ENCODE data around the gene TMEM234. TPM values are rescaled to one million over a fixed set of nuclear protein-coding genes. Genes with fewer than 3 reads are reported as not detected.

TMEM234 gene
- total and polyA plus RNA-seq, 2 of the 8 experiments (the other 6 are each of a cell fraction or from before 2014, with no cell fraction given) = 8.7 to 8.9 TPM

- H3K9me3 ChIP-seq (ENCODE audit: insufficient read depth in 2 of 2, low read depth in 1 of 2, low read length in 1 of 2) = no peaks in the 10 kb centered on the region
- H3K79me2 ChIP-seq (ENCODE audit: control insufficient read depth in 1 of 2, insufficient read depth in 2 of 2, low read length in 2 of 2) = no peaks in the 10 kb centered on the region
- POLR2A ChIA-PET (ENCODE audit: partially characterized antibody) = interaction anchor here (1.1 to 21.3 kb wide), 5 partner anchors 11 to 167 kb away, joined by 3 to 332 read pairs (median 19); partner anchors contain the start of genes DCDC2B, FAM229A, IQCC and MARCKSL1
- H2BK15ac ChIP-seq (ENCODE audit: low read length) = no peak overlapping the region
- peaks cover 10 to 12% of the 10 kb centered on the region in 2 experiments for H4K20me1 ChIP-seq (replicated peaks in 1 of 2; ENCODE audit: control insufficient read depth in 1 of 2, insufficient read depth in 2 of 2, low read length in 2 of 2)
- H2BK20ac ChIP-seq (ENCODE audit: low read length) = no peak overlapping the region
- CTCF ChIA-PET (ENCODE audit: partially characterized antibody) = interaction anchor here (1.4 kb wide), 1 partner anchor 11 kb away, joined by 3 read pairs; no protein-coding TSS in a partner anchor
- H3K4me1 ChIP-seq (replicated peaks in 1 of 4; ENCODE audit: control insufficient read depth in 3 of 4, insufficient read depth in 4 of 4, low read length in 3 of 4) = peaks cover 10 to 17% (median 12%) of the 10 kb centered on the region in 4 experiments
- H3K4ac ChIP-seq (replicated peaks; ENCODE audit: insufficient read length, low read depth, low read length) = no peak overlapping the region
- no peak overlapping the region for H3K18ac ChIP-seq (ENCODE audit: extremely low read depth, low read length)
- H3K4me2 ChIP-seq (ENCODE audit: insufficient read depth in 1 of 2, low read depth in 2 of 2, low read length in 2 of 2) = no peak overlapping the region
- no peak overlapping the region for H3K56ac ChIP-seq (replicated peaks; ENCODE audit: insufficient read length, low read depth, low read length)
- H2AFZ ChIP-seq (ENCODE audit: low read length) = no peak overlapping the region
- FAIRE-seq (no peak), DNase-seq (ENCODE audit: low read depth in 1 of 2, low spot score in 2 of 2) (no peak)
- TF ChIP-seq EP300 (IDR thresholded peaks at IDR 0.05; ENCODE audit: borderline replicate concordance in 1 of 2, low read depth in 2 of 2, low read length in 2 of 2) (no peak), RAD21 (IDR thresholded peaks at IDR 0.05 in 1 of 2, conservative IDR thresholded peaks at IDR 0.05 in 1 of 2; ENCODE audit: low read depth in 2 of 2, low read length in 2 of 2) (no peak), RBBP5 (IDR thresholded peaks at IDR 0.05; ENCODE audit: borderline replicate concordance, low read depth, low read length) (no peak), RNF2 (IDR thresholded peaks at IDR 0.05; ENCODE audit: borderline replicate concordance, low read depth, low read length, missing control alignments, poor library complexity, severe bottlenecking) (no peak), TCF12 (IDR thresholded peaks at IDR 0.05; ENCODE audit: low read depth, low read length) (no peak), KDM4A (IDR thresholded peaks at IDR 0.05; ENCODE audit: low read depth, low read length, severe bottlenecking) (no peak), PHF8 (conservative IDR thresholded peaks at IDR 0.05; ENCODE audit: low read depth, low read length) (no peak), TBP (IDR thresholded peaks at IDR 0.05; ENCODE audit: low read depth, low read length) (no peak), SRF (IDR thresholded peaks at IDR 0.05; ENCODE audit: low read depth, low read length) (no peak), GABPA (IDR thresholded peaks at IDR 0.05; ENCODE audit: borderline replicate concordance, insufficient read depth, low read length) (no peak), TEAD4 (IDR thresholded peaks at IDR 0.05; ENCODE audit: low read depth, low read length) (no peak)
- no peak overlapping the region for H2BK12ac ChIP-seq (ENCODE audit: low read depth, low read length)
- no peak overlapping the region for H3K9ac ChIP-seq (replicated peaks in 1 of 4; ENCODE audit: extremely low read depth in 1 of 4, low read depth in 3 of 4, low read length in 3 of 4)
- H2BK5ac ChIP-seq (ENCODE audit: low read depth, low read length) = no peak overlapping the region
- H3K14ac ChIP-seq (ENCODE audit: insufficient read length) = no peak overlapping the region
- H3K23me2 ChIP-seq (ENCODE audit: low read depth, low read length) = peaks cover 5% of the 10 kb centered on the region; the same call in 1 of the 2 replicates
- no peaks in the 10 kb centered on the region for H3K27me3 ChIP-seq (replicated peaks in 1 of 4; ENCODE audit: control insufficient read depth in 3 of 4, extremely low read depth in 1 of 4, insufficient read depth in 3 of 4, low read length in 3 of 4)
- H3K79me1 ChIP-seq (ENCODE audit: low read depth, low read length) = 0 out of 2 replicates have a peak, but pooled peaks cover 3% of the 10 kb centered on the region
- H3K4me3 ChIP-seq (ENCODE audit: extremely low read depth in 1 of 4, insufficient read depth in 2 of 4, low read depth in 3 of 4, low read length in 4 of 4) = no peak overlapping the region
- no peak overlapping the region for H4K8ac ChIP-seq (ENCODE audit: extremely low read depth, insufficient read depth, low read length)
- 96% methylated on average over 3 of the region's 3 CpGs; no CpG with 5 or more reads in 1 of the 2 experiments for WGBS, 2 experiments (ENCODE audit: extremely low coverage in 1 of 2, insufficient coverage in 1 of 2, insufficient read length in 1 of 2, insufficient replicate concordance in 2 of 2, low coverage in 1 of 2, low lambda C conversion rate in 2 of 2, missing lambda C conversion rate in 1 of 2)
- H2AK5ac ChIP-seq (ENCODE audit: low read depth, low read length) = no peak overlapping the region
- peaks cover 43 to 70% (median 60%) of the 10 kb centered on the region in 4 experiments; a peak in 7 of 8 replicates for H3K36me3 ChIP-seq (ENCODE audit: control insufficient read depth in 2 of 4, insufficient read depth in 4 of 4, low read length in 3 of 4)
- no peak overlapping the region for H2BK120ac ChIP-seq (replicated peaks; ENCODE audit: low read depth, low read length)
- no peak overlapping the region for H3K23ac ChIP-seq (ENCODE audit: insufficient read length)
- no peak overlapping the region for H4K5ac ChIP-seq (ENCODE audit: insufficient read length, low read depth, low read length)
- no peak overlapping the region for H3K27ac ChIP-seq (ENCODE audit: low read depth, low read length)
- no peak overlapping the region for H4K91ac ChIP-seq (replicated peaks; ENCODE audit: insufficient read length, low read length)
These were observed 26.6 kb downstream of the TMEM234 start for GRCh38 chr1:32195531-32195930.

Data from H1 (cell line).